Astrocyte of the spinal cord (primary cell): ENCODE data around the gene PTPN3.
A peak's percentile ranks its signal among the peaks of the same experiment; 100 is the strongest.
"Not testable (repeated sequence)": the region's sequence is repeated elsewhere in the genome, so short reads cannot be mapped to it uniquely, and the experiment has no call there.

ENCODE experiments used
- DNase-seq: peaks from one replicate; pipeline ENCODE4 v3.0.0; 2011; ENCODE audit warnings: low read depth, low spot score
- H3K4me3 ChIP-seq: 2 replicates; pipeline ENCODE4 v1.5.1; 2011; ENCODE audit warnings: low read depth, mild to moderate bottlenecking, low read length, moderate library complexity
- CTCF ChIP-seq: IDR thresholded peaks from 2 replicates; pipeline ENCODE4 v1.5.1; 2012; ENCODE audit warnings: low read depth, mild to moderate bottlenecking, low read length, inconsistent platforms
- in situ Hi-C: cut with HindIII; loops from 2 replicates; pipeline ENCODE4 v1.10.0; 2017; ENCODE audit warnings: low sequenced_read_pairs

PTPN3 gene

GRCh38 chr9:109360771-109361170 is 137.3 kb downstream of the PTPN3 start:
- no peak for TF ChIP-seq CTCF
- in situ Hi-C loops, result no loop called here
- no peak overlapping the region for H3K4me3 ChIP-seq
- no peak for DNase-seq

GRCh38 chr9:109358968-109359603 is 139.0 kb downstream of the PTPN3 start:
- DNase-seq, H3K4me3 ChIP-seq, in situ Hi-C loops: not testable (repeated sequence)

- no peak for DNase-seq
- no peak for TF ChIP-seq CTCF
- no peak overlapping the region for H3K4me3 ChIP-seq
- in situ Hi-C loops, result no loop called here
These were observed 142.4 kb downstream of the PTPN3 start for GRCh38 chr9:109355564-109356297.

- DNase-seq, result no peak
- H3K4me3 ChIP-seq, result no peak overlapping the region
- no peak for TF ChIP-seq CTCF
- in situ Hi-C loops, result no loop called here
These were observed 143.9 kb downstream of the PTPN3 start for GRCh38 chr9:109354190-109354589.

GRCh38 chr9:109351032-109351431 is 147.1 kb downstream of the PTPN3 start:
- H3K4me3 ChIP-seq, result no peak overlapping the region
- no peak for DNase-seq
- in situ Hi-C loops, result no loop called here
- no peak for TF ChIP-seq CTCF

- in situ Hi-C loops, result no loop called here
- TF ChIP-seq CTCF, result no peak
- DNase-seq, result peak; percentile 91
- no peak overlapping the region for H3K4me3 ChIP-seq
These were observed 148.7 kb downstream of the PTPN3 start for GRCh38 chr9:109349421-109349846.

- in situ Hi-C loops, result no loop called here
- H3K4me3 ChIP-seq, result no peak overlapping the region
- DNase-seq, result no peak
These were observed 151.2 kb downstream of the PTPN3 start for GRCh38 chr9:109346904-109347303.

More at GRCh38 chr9:109346904-109347303, 151.2 kb downstream of the PTPN3 start:
- TF ChIP-seq CTCF, result no peak
